ENCODE measurements around the gene TAF3.

- TF ChIP-seq CTCF (IDR thresholded peaks at IDR 0.05) (no peak), EZH2 (IDR thresholded peaks at IDR 0.05) (no peak)
Observed at GRCh38 chr10:7832060-7832459, 13.8 kb downstream of the TAF3 start.

Data from neural progenitor cell (in vitro differentiated cells).